HepG2 (cell line): ENCODE results near the gene NLRP6. TPM values are rescaled to one million over a fixed set of nuclear protein-coding genes. Genes with fewer than 3 reads are reported as not detected.

Experiments used
- ATAC-seq: fragments of 200-7000 bp; cut with Tn5 transposase; 3 replicates; pipeline ENCODE4 v1.9.1; 2020; ENCODE audit warnings: mild to moderate bottlenecking, moderate library complexity
- BruUV-seq: library from RNA; stranded (reverse); fragments of 400-500 nt; replicated peaks from 2 replicates; lab custom pipeline; 2021; lab: Mats Ljungman, UMichigan
- CTCF ChIA-PET: fragments of 300-600 bp; formaldehyde crosslinking; extraction: SDS; loops from one replicate; lab custom pipeline; 2021; ENCODE audit warnings: low total read pairs, inconsistent platforms, low intra/inter-chr PET ratio; lab: Yijun Ruan, JAX
- POLR2A ChIA-PET: fragments of 350-600 bp; sonication (Branson Sonifier 250); formaldehyde crosslinking; loops from one replicate; lab custom pipeline; 2020; ENCODE audit warnings: antibody characterized with exemption, inconsistent platforms; lab: Yijun Ruan, JAX
- DNase-seq: peaks from one replicate; pipeline ENCODE4 v3.0.0-alpha.2; 2015; ENCODE audit warnings: low spot score
- FAIRE-seq: peaks from 3 replicates; lab custom pipeline; 2011; peaks lifted over from hg19 to GRCh38; lab: Jason Lieb, UNC
- H2AFZ ChIP-seq: one replicate; pipeline ENCODE4 v1.6.1; 2011; ENCODE audit warnings: low read length, inconsistent platforms
- H3K27ac ChIP-seq: fragments of 300-600 bp; 3 replicates; pipeline ENCODE4 v1.8.0; 2011; ENCODE audit warnings: mixed run types, mild to moderate bottlenecking, mixed read lengths, low read length, inconsistent platforms; ENCODE audit not compliant: insufficient read depth; ENCODE audit errors: extremely low read length
- H3K27me3 ChIP-seq, 2 experiments: fragments of 200-600 bp in 1 of 2; 2 replicates in 1 of 2; 3 replicates in 1 of 2; pipeline versions ENCODE4 v1.6.0 to v1.8.0; 2011; ENCODE audit warnings: low read length in 2 of 2, mild to moderate bottlenecking in 2 of 2, moderate library complexity in 2 of 2, inconsistent platforms in 1 of 2; ENCODE audit not compliant: insufficient read depth in 2 of 2, control insufficient read depth in 1 of 2
- H3K36me3 ChIP-seq, 2 experiments: fragments of 200-600 bp in 1 of 2; replicated peaks in 1 of 2; 2 replicates in 1 of 2; 3 replicates in 1 of 2; pipeline versions ENCODE4 v1.5.1 to v1.8.0; 2011; ENCODE audit warnings: low read length in 2 of 2, inconsistent platforms in 1 of 2; ENCODE audit not compliant: insufficient read depth in 2 of 2, control insufficient read depth in 1 of 2
- H3K4me1 ChIP-seq: 2 replicates; pipeline ENCODE4 v1.5.1; 2012; ENCODE audit warnings: low read length, inconsistent platforms; ENCODE audit not compliant: insufficient read depth
- H3K4me2 ChIP-seq: 2 replicates; pipeline ENCODE4 v1.6.0; 2011; ENCODE audit warnings: low read depth, low read length, inconsistent platforms
- H3K4me3 ChIP-seq, 3 experiments: fragments of 200-600 bp in 1 of 3; sonication (generic), shearing (Covaris generic) in 1 of 3; replicated peaks in 1 of 3; 2 replicates each; pipeline ENCODE4 v1.5.1; 2011 to 2016; ENCODE audit warnings: low read length in 3 of 3, inconsistent platforms in 2 of 3, low read depth in 2 of 3, mild to moderate bottlenecking in 2 of 3, control low read depth in 1 of 3, mixed read lengths in 1 of 3; ENCODE audit not compliant: insufficient read depth in 1 of 3
- H3K79me2 ChIP-seq: one replicate; pipeline ENCODE4 v1.6.1; 2011; ENCODE audit warnings: low read length, inconsistent platforms; ENCODE audit not compliant: insufficient read depth
- H3K9ac ChIP-seq: 2 replicates; pipeline ENCODE4 v1.6.0; 2011; ENCODE audit warnings: mild to moderate bottlenecking, low read depth, low read length, inconsistent platforms; ENCODE audit not compliant: insufficient read depth
- H3K9me3 ChIP-seq: 2 replicates; pipeline ENCODE4 v1.5.1; 2012; ENCODE audit warnings: mild to moderate bottlenecking, low read length
- H4K20me1 ChIP-seq: 2 replicates; pipeline ENCODE4 v1.6.0; 2011; ENCODE audit warnings: inconsistent platforms, mild to moderate bottlenecking, low read length, moderate library complexity; ENCODE audit not compliant: insufficient read depth
- CREB3 ChIP-seq: sonication (generic); formaldehyde crosslinking; IDR thresholded peaks from 2 replicates; pipeline ENCODE4 v1.5.0; 2020; ENCODE audit warnings: missing genetic modification reagents
- FOXO1 ChIP-seq: sonication (generic); formaldehyde crosslinking; IDR thresholded peaks from 2 replicates; pipeline ENCODE4 v1.4.0; 2020; ENCODE audit warnings: missing genetic modification reagents
- HDAC6 ChIP-seq: fragments of 200-600 bp; sonication (generic); IDR thresholded peaks from 2 replicates; pipeline ENCODE4 v1.7.0; 2017; ENCODE audit warnings: mild to moderate bottlenecking, antibody characterized with exemption, low read length, low read depth
- NR0B2 ChIP-seq: sonication (generic); formaldehyde crosslinking; IDR thresholded peaks from 2 replicates; pipeline ENCODE4 v1.4.0; 2020; ENCODE audit warnings: mild to moderate bottlenecking, missing genetic modification reagents
- PBX2 ChIP-seq: IDR thresholded peaks from 2 replicates; pipeline ENCODE4 v1.6.1; 2016; ENCODE audit warnings: control low read depth
- PHF20 ChIP-seq: sonication (generic); formaldehyde crosslinking; IDR thresholded peaks from 2 replicates; pipeline ENCODE4 v1.5.0; 2020; ENCODE audit warnings: mild to moderate bottlenecking, missing genetic modification reagents
- PPARG ChIP-seq: conservative IDR thresholded peaks from 2 replicates; pipeline ENCODE4 v1.6.1; 2016; ENCODE audit warnings: missing biosample characterization, missing genetic modification reagents
- RARG ChIP-seq: sonication (generic); formaldehyde crosslinking; IDR thresholded peaks from 2 replicates; pipeline ENCODE4 v1.4.0; 2020; ENCODE audit warnings: low read depth, mild to moderate bottlenecking, missing genetic modification reagents
- SMAD3 ChIP-seq: sonication (generic); formaldehyde crosslinking; IDR thresholded peaks from 2 replicates; pipeline ENCODE4 v1.4.0; 2020; ENCODE audit warnings: missing genetic modification reagents
- TBP ChIP-seq: sonication (generic); formaldehyde crosslinking; IDR thresholded peaks from 2 replicates; pipeline ENCODE4 v1.5.0; 2020; ENCODE audit warnings: missing genetic modification reagents
- ZNF343 ChIP-seq: sonication (generic); formaldehyde crosslinking; IDR thresholded peaks from 2 replicates; pipeline ENCODE4 v1.4.0; 2020; ENCODE audit warnings: mild to moderate bottlenecking, missing genetic modification reagents
- ZNF577 ChIP-seq: sonication (generic); formaldehyde crosslinking; IDR thresholded peaks from 2 replicates; pipeline ENCODE4 v1.4.0; 2020; ENCODE audit warnings: mild to moderate bottlenecking, low read depth, missing genetic modification reagents, borderline replicate concordance
- ZNF790 ChIP-seq: sonication (generic); formaldehyde crosslinking; IDR thresholded peaks from 2 replicates; pipeline ENCODE4 v1.8.0; 2022; ENCODE audit warnings: missing genetic modification reagents, mild to moderate bottlenecking, borderline replicate concordance
- WGBS: methylation state at CpG from one replicate; pipeline ENCODE4 v1.1.6; 2017; ENCODE audit warnings: low lambda C conversion rate; 5-methylcytosine and 5-hydroxymethylcytosine counted together
- in situ Hi-C: cut with HindIII; loops from 2 replicates; pipeline ENCODE4 v1.10.0; 2017; ENCODE audit warnings: low pct_unique_long_range_greater_than_20kb; ENCODE audit not compliant: extremely low pct_ligation_motif_present
- intact Hi-C: fragments of 100-400 bp; cut with micrococcal nuclease; formaldehyde crosslinking; loops from one replicate; pipeline ENCODE4 v1.10.0; 2022; ENCODE audit not compliant: unreplicated experiment
- polyA plus RNA-seq, 8 experiments: library from polyadenylated mRNA; depleted of rRNA in 3 of 8; stranded (reverse) in 7 of 8; unstranded in 1 of 8; fragments of >200 nt; fragmentation: Illumina TruSeq in 4 of 8; extraction: Trizol in 4 of 8; gene quantifications; 2 replicates each; pipeline versions ENCODE4 v1.2.1 to v1.2.3, GENCODE V29; 2011 to 2016; ENCODE audit warnings: low read depth in 4 of 8, missing spikeins in 1 of 8, mixed read lengths in 1 of 8; ENCODE audit not compliant: insufficient read depth in 1 of 8
- total RNA-seq, 5 experiments: library from RNA; depleted of rRNA; stranded (reverse); fragments of >200 nt; fragmentation: Illumina TruSeq; extraction: Trizol; gene quantifications; 2 replicates each; pipeline ENCODE4 v1.2.3, GENCODE V29; 2016; ENCODE audit warnings: low read depth in 1 of 5
- TF ChIP-seq, protein P1 (sequence below): sonication (generic); formaldehyde crosslinking; IDR thresholded peaks from 2 replicates; pipeline ENCODE4 v1.4.0; 2020; ENCODE audit warnings: mild to moderate bottlenecking, low read depth, missing genetic modification reagents
- TF ChIP-seq, protein P2 (sequence below): sonication (generic); formaldehyde crosslinking; IDR thresholded peaks from 2 replicates; pipeline ENCODE4 v1.9.0; 2022; ENCODE audit warnings: missing genetic modification reagents, mild to moderate bottlenecking, borderline replicate concordance

Gene NLRP6
- total and polyA plus RNA-seq, 2 of the 13 experiments (the other 11 are each of a cell fraction or from before 2014, with no cell fraction given): not detected

- FAIRE-seq: no peak
- intact Hi-C loops (no loop called here), in situ Hi-C loops (no loop called here)
- CTCF ChIA-PET: no interaction called here
- no TSS peak for BruUV-seq
- peaks cover 14% of the 10 kb centered on the region for H3K79me2 ChIP-seq
- H3K27ac ChIP-seq: no peak overlapping the region
- 93% methylated on average over 20 of the region's 20 CpGs for WGBS
- H2AFZ ChIP-seq: no peak overlapping the region
- no peak overlapping the region for H3K9ac ChIP-seq
- ATAC-seq: no peak
- no peak overlapping the region for H3K4me3 ChIP-seq
- TF ChIP-seq RARG (CRISPR knock-in tag) (no peak), HDAC6 (no peak), TBP (CRISPR knock-in tag) (no peak), CREB3 (CRISPR knock-in tag) (no peak), ZNF577 (CRISPR knock-in tag) (no peak), ZNF343 (no peak), SMAD3 (CRISPR knock-in tag) (no peak), ZNF790 (no peak), NR0B2 (CRISPR knock-in tag) (no peak), PHF20 (CRISPR knock-in tag) (no peak), FOXO1 (CRISPR knock-in tag) (no peak), PPARG (no peak), PBX2 (CRISPR knock-in tag) (no peak)
- TF ChIP-seq, protein P1, sequence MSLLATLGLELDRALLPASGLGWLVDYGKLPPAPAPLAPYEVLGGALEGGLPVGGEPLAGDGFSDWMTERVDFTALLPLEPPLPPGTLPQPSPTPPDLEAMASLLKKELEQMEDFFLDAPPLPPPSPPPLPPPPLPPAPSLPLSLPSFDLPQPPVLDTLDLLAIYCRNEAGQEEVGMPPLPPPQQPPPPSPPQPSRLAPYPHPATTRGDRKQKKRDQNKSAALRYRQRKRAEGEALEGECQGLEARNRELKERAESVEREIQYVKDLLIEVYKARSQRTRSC: no peak
- TF ChIP-seq, protein P2, sequence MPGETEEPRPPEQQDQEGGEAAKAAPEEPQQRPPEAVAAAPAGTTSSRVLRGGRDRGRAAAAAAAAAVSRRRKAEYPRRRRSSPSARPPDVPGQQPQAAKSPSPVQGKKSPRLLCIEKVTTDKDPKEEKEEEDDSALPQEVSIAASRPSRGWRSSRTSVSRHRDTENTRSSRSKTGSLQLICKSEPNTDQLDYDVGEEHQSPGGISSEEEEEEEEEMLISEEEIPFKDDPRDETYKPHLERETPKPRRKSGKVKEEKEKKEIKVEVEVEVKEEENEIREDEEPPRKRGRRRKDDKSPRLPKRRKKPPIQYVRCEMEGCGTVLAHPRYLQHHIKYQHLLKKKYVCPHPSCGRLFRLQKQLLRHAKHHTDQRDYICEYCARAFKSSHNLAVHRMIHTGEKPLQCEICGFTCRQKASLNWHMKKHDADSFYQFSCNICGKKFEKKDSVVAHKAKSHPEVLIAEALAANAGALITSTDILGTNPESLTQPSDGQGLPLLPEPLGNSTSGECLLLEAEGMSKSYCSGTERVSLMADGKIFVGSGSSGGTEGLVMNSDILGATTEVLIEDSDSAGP (CRISPR knock-in tag): no peak
- TF ChIP-seq, all 625 proteins: peak for 0
- POLR2A ChIA-PET: no interaction called here
- peaks cover 0 to 1% of the 10 kb centered on the region in 2 experiments; a peak in 2 of 5 replicates for H3K36me3 ChIP-seq
- H3K4me1 ChIP-seq: peaks cover 22% of the 10 kb centered on the region
- no peaks in the 10 kb centered on the region for H4K20me1 ChIP-seq
- no peak overlapping the region for H3K4me2 ChIP-seq
- H3K27me3 ChIP-seq: no peaks in the 10 kb centered on the region; a peak in 1 of 5 replicates
- DNase-seq: no peak
- no peaks in the 10 kb centered on the region for H3K9me3 ChIP-seq
Measured at GRCh38 chr11:232783-233565, 45.2 kb upstream of the NLRP6 start.
